ENCODE results near the gene ALAS1. TPM values are rescaled to one million over a fixed set of nuclear protein-coding genes. Genes with fewer than 3 reads are reported as not detected.

ALAS1 gene
- total and polyA plus RNA-seq, 2 donors (not counting 3 experiments of a cell fraction or from before 2014, with no cell fraction given), result 45.1 to 72.1 TPM

DNA sequence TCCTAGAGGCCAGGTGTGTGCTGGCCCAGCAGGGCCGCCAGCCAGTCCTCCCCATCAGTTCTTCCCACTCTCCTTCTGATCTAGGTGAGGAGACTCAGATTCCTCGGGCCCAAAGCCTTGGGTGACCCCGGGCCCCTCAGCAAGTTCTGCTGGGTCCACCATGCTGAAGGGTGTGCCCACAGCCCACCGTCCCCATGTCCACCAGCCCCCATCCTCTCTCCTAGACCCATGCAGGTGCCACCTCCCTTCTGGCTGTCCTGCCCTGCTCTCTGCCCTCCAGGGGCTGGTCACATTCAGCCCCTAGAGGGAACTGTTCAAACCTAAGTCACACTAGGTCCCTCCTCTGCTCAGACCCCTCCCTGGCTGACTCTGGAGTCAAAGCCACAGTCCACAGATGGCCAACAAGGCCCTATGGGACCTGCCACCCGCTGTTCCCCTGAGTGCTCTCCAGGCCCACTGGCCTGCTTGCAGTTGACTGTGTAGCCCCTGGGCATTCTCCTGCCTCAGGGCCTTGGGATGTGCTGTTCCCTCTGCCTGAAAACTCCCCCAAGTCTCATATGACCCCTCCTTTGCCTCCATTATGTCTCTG lies 28.4 kb downstream of the ALAS1 start:
- H3K9ac ChIP-seq (replicated peaks; ENCODE audit: extremely low read depth, insufficient read depth, low read length), result no peak overlapping the region
- CTCF ChIA-PET, result interaction anchor here (0.7 to 9.7 kb wide), 3 partner anchors 61 to 114 kb away, joined by 3 to 133 read pairs (median 6); partner anchors contain the start of gene GLYCTK
- no peak overlapping the region for H3K4me2 ChIP-seq (ENCODE audit: insufficient read depth, low read length)
- intact Hi-C loops (cut with micrococcal nuclease) (no loop called here), dilution Hi-C loops (cut with MboI; ENCODE audit: extremely low pct_ligation_motif_present, low sequenced_read_pairs) (no loop called here)
- no peaks in the 10 kb centered on the region for H3K4me1 ChIP-seq (ENCODE audit: control insufficient read depth, extremely low read depth, insufficient read depth, low read length)
- no peaks in the 10 kb centered on the region for H3K79me2 ChIP-seq (ENCODE audit: control insufficient read depth, insufficient read depth, low read length)
- POLR2A ChIA-PET, result no interaction called here
- DNase-seq (ENCODE audit: low read depth, low spot score), result no peak
- no peaks in the 10 kb centered on the region for H3K27me3 ChIP-seq (ENCODE audit: control insufficient read depth in 2 of 2, insufficient read depth in 2 of 2, low read length in 2 of 2)
- H3K9me1 ChIP-seq (replicated peaks; ENCODE audit: control insufficient read depth, extremely low read depth, insufficient read depth, low read length), result no peaks in the 10 kb centered on the region
- TF ChIP-seq POLR2A (IDR thresholded peaks at IDR 0.05; ENCODE audit: low read depth, low read length), result no peak
- TF ChIP-seq, protein P1, sequence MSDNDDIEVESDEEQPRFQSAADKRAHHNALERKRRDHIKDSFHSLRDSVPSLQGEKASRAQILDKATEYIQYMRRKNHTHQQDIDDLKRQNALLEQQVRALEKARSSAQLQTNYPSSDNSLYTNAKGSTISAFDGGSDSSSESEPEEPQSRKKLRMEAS (IDR thresholded peaks at IDR 0.05; ENCODE audit: insufficient read depth, insufficient read length), result no peak
- TF ChIP-seq, protein P2, sequence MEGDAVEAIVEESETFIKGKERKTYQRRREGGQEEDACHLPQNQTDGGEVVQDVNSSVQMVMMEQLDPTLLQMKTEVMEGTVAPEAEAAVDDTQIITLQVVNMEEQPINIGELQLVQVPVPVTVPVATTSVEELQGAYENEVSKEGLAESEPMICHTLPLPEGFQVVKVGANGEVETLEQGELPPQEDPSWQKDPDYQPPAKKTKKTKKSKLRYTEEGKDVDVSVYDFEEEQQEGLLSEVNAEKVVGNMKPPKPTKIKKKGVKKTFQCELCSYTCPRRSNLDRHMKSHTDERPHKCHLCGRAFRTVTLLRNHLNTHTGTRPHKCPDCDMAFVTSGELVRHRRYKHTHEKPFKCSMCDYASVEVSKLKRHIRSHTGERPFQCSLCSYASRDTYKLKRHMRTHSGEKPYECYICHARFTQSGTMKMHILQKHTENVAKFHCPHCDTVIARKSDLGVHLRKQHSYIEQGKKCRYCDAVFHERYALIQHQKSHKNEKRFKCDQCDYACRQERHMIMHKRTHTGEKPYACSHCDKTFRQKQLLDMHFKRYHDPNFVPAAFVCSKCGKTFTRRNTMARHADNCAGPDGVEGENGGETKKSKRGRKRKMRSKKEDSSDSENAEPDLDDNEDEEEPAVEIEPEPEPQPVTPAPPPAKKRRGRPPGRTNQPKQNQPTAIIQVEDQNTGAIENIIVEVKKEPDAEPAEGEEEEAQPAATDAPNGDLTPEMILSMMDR (IDR thresholded peaks at IDR 0.05; ENCODE audit: extremely low read depth in 1 of 2, insufficient read depth in 1 of 2, low read depth in 1 of 2, low read length in 2 of 2), result no peak
- no peak for TF ChIP-seq MYC (IDR thresholded peaks at IDR 0.05; ENCODE audit: low read depth, low read length)
- no peak for TF ChIP-seq EZH2 (IDR thresholded peaks at IDR 0.05; ENCODE audit: borderline replicate concordance, low read depth, low read length, severe bottlenecking)
- no peak for TF ChIP-seq POLR2AphosphoS5 (IDR thresholded peaks at IDR 0.05; ENCODE audit: insufficient read depth, low read depth, low read length)
- no peak for TF ChIP-seq FOS (IDR thresholded peaks at IDR 0.05; ENCODE audit: borderline replicate concordance, insufficient read depth, low read length)
- no peak for TF ChIP-seq JUN (IDR thresholded peaks at IDR 0.05; ENCODE audit: borderline replicate concordance, insufficient read depth, insufficient read length, low read depth)
- TF ChIP-seq GATA2 (IDR thresholded peaks at IDR 0.05; ENCODE audit: insufficient read depth, insufficient read length, low read depth, low read length), result no peak
- no peak overlapping the region for H3K4me3 ChIP-seq (replicated peaks in 1 of 3; ENCODE audit: insufficient read depth in 1 of 3, low read depth in 1 of 3, low read length in 3 of 3)
- H3K9me3 ChIP-seq (replicated peaks; ENCODE audit: control insufficient read depth, insufficient read depth, low read length), result no peaks in the 10 kb centered on the region
- FAIRE-seq, result no peak
- no peak overlapping the region for H3K27ac ChIP-seq (ENCODE audit: insufficient read depth, low read depth, low read length)
- H2AFZ ChIP-seq (ENCODE audit: low read depth, low read length), result no peak overlapping the region
- H4K20me1 ChIP-seq (replicated peaks; ENCODE audit: control insufficient read depth, extremely low read depth, insufficient read depth, low read length), result no peaks in the 10 kb centered on the region
- H3K36me3 ChIP-seq (ENCODE audit: control insufficient read depth in 2 of 2, extremely low read depth in 1 of 2, insufficient read depth in 2 of 2, low read length in 2 of 2), result peaks cover 14 to 24% of the 10 kb centered on the region in 2 experiments
- no TSS peak for BruUV-seq (replicated peaks)
